H1 (cell line): ENCODE results near the gene ZNF512B. TPM values are rescaled to one million over a fixed set of nuclear protein-coding genes. Genes with fewer than 3 reads are reported as not detected.

Experiments used
- CTCF ChIA-PET: fragments of 300-600 bp; sonication (Branson Sonifier 250); formaldehyde crosslinking; loops from one replicate; lab custom pipeline; 2021; ENCODE audit not compliant: partially characterized antibody; lab: Charles Lee
- POLR2A ChIA-PET: fragments of 300-600 bp; sonication (Branson Sonifier 250); formaldehyde crosslinking; loops from one replicate; lab custom pipeline; 2021; ENCODE audit warnings: inconsistent platforms; ENCODE audit not compliant: partially characterized antibody; lab: Charles Lee
- DNase-seq, 2 experiments: peaks; one replicate each; pipeline versions ENCODE4 v3.0.0 to v3.0.0-alpha.2; 2010 to 2022; ENCODE audit warnings: low spot score in 2 of 2, low read depth in 1 of 2, mixed read lengths in 1 of 2
- FAIRE-seq: peaks from 2 replicates; lab custom pipeline; 2011; peaks lifted over from hg19 to GRCh38; lab: Jason Lieb, UNC
- H2AFZ ChIP-seq: 2 replicates; pipeline ENCODE4 v1.8.1; 2012; ENCODE audit warnings: low read length, inconsistent platforms
- H2AK5ac ChIP-seq: 2 replicates; pipeline ENCODE4 v1.6.1; 2013; ENCODE audit warnings: low read depth, low read length
- H2BK120ac ChIP-seq: replicated peaks from 2 replicates; pipeline ENCODE3; 2013; ENCODE audit warnings: low read depth, low read length, inconsistent platforms
- H2BK12ac ChIP-seq: 2 replicates; pipeline ENCODE4 v1.6.1; 2013; ENCODE audit warnings: low read depth, low read length
- H2BK15ac ChIP-seq: 2 replicates; pipeline ENCODE4 v1.6.1; 2013; ENCODE audit warnings: low read length
- H2BK20ac ChIP-seq: 2 replicates; pipeline ENCODE4 v1.6.1; 2013; ENCODE audit warnings: low read length
- H2BK5ac ChIP-seq: 2 replicates; pipeline ENCODE4 v1.6.1; 2013; ENCODE audit warnings: low read depth, low read length
- H3K14ac ChIP-seq: 2 replicates; pipeline ENCODE4 v1.6.1; 2013; ENCODE audit warnings: inconsistent platforms; ENCODE audit not compliant: insufficient read length
- H3K18ac ChIP-seq: 2 replicates; pipeline ENCODE4 v1.6.1; 2013; ENCODE audit warnings: low read length; ENCODE audit errors: extremely low read depth
- H3K23ac ChIP-seq: 2 replicates; pipeline ENCODE4 v1.6.1; 2013; ENCODE audit warnings: inconsistent platforms; ENCODE audit not compliant: insufficient read length
- H3K23me2 ChIP-seq: 2 replicates; pipeline ENCODE4 v1.6.1; 2013; ENCODE audit warnings: low read depth, low read length
- H3K27ac ChIP-seq: 2 replicates; pipeline ENCODE4 v1.6.1; 2011; ENCODE audit warnings: low read depth, low read length, inconsistent platforms
- H3K27me3 ChIP-seq, 4 experiments: replicated peaks in 1 of 4; 1 replicate in 1 of 4; 2 replicates in 3 of 4; pipeline versions ENCODE4 v1.6.1 to v1.8.1; 2011 to 2013; ENCODE audit warnings: low read length in 3 of 4, mild to moderate bottlenecking in 3 of 4, inconsistent platforms in 2 of 4, mixed read lengths in 2 of 4, moderate library complexity in 1 of 4; ENCODE audit not compliant: control insufficient read depth in 3 of 4, insufficient read depth in 3 of 4; ENCODE audit errors: extremely low read depth in 1 of 4
- H3K36me3 ChIP-seq, 4 experiments: 2 replicates each; pipeline versions ENCODE4 v1.6.1 to v1.8.1; 2011 to 2013; ENCODE audit warnings: mild to moderate bottlenecking in 4 of 4, low read length in 3 of 4, moderate library complexity in 2 of 4, control low read depth in 1 of 4, inconsistent platforms in 1 of 4; ENCODE audit not compliant: insufficient read depth in 4 of 4, control insufficient read depth in 2 of 4
- H3K4ac ChIP-seq: replicated peaks from 2 replicates; pipeline ENCODE3; 2013; ENCODE audit warnings: low read length, low read depth, mixed read lengths, inconsistent platforms; ENCODE audit not compliant: insufficient read length
- H3K4me1 ChIP-seq, 4 experiments: replicated peaks in 1 of 4; 1 replicate in 1 of 4; 2 replicates in 3 of 4; pipeline versions ENCODE4 v1.6.1 to v1.8.1; 2011 to 2013; ENCODE audit warnings: low read length in 3 of 4, inconsistent platforms in 2 of 4, mixed read lengths in 1 of 4; ENCODE audit not compliant: insufficient read depth in 4 of 4, control insufficient read depth in 3 of 4
- H3K4me2 ChIP-seq, 2 experiments: 2 replicates each; pipeline versions ENCODE4 v1.6.1 to v1.8.1; 2011 to 2013; ENCODE audit warnings: low read depth in 2 of 2, low read length in 2 of 2, control low read depth in 1 of 2, inconsistent platforms in 1 of 2, mild to moderate bottlenecking in 1 of 2; ENCODE audit not compliant: insufficient read depth in 1 of 2
- H3K4me3 ChIP-seq, 4 experiments: fragments of 200-600, 300-600 bp in 1 of 4; sonication (generic), shearing (Covaris generic), sonication (Bioruptor Twin) in 1 of 4; 2 replicates each; pipeline versions ENCODE4 v1.5.1 to v1.8.1; 2011 to 2016; ENCODE audit warnings: low read length in 4 of 4, low read depth in 3 of 4, control low read depth in 2 of 4, inconsistent platforms in 2 of 4, mild to moderate bottlenecking in 2 of 4, mixed read lengths in 1 of 4, moderate library complexity in 1 of 4; ENCODE audit not compliant: insufficient read depth in 2 of 4; ENCODE audit errors: extremely low read depth in 1 of 4
- H3K56ac ChIP-seq: replicated peaks from 2 replicates; pipeline ENCODE3; 2013; ENCODE audit warnings: low read depth, mild to moderate bottlenecking, mixed read lengths, low read length, inconsistent platforms; ENCODE audit not compliant: insufficient read length
- H3K79me1 ChIP-seq: 2 replicates; pipeline ENCODE4 v1.6.1; 2013; ENCODE audit warnings: low read depth, low read length, control low read depth
- H3K79me2 ChIP-seq, 2 experiments: 2 replicates each; pipeline versions ENCODE4 v1.6.1 to v1.8.1; 2012 to 2013; ENCODE audit warnings: low read length in 2 of 2, mild to moderate bottlenecking in 2 of 2, inconsistent platforms in 1 of 2; ENCODE audit not compliant: insufficient read depth in 2 of 2, control insufficient read depth in 1 of 2
- H3K9ac ChIP-seq, 4 experiments: replicated peaks in 1 of 4; 1 replicate in 1 of 4; 2 replicates in 3 of 4; pipeline versions ENCODE4 v1.6.1 to v1.8.1; 2011 to 2013; ENCODE audit warnings: low read depth in 3 of 4, low read length in 3 of 4, control low read depth in 2 of 4, mild to moderate bottlenecking in 2 of 4, moderate library complexity in 2 of 4, inconsistent platforms in 1 of 4; ENCODE audit errors: extremely low read depth in 1 of 4
- H3K9me3 ChIP-seq, 2 experiments: 2 replicates each; pipeline versions ENCODE4 v1.6.1 to v1.8.1; 2012 to 2013; ENCODE audit warnings: mild to moderate bottlenecking in 2 of 2, moderate library complexity in 2 of 2, control low read depth in 1 of 2, inconsistent platforms in 1 of 2, low read depth in 1 of 2, low read length in 1 of 2, mixed read lengths in 1 of 2; ENCODE audit not compliant: insufficient read depth in 2 of 2
- H4K20me1 ChIP-seq, 2 experiments: replicated peaks in 1 of 2; 2 replicates each; pipeline versions ENCODE3 to v1.8.1; 2011 to 2013; ENCODE audit warnings: inconsistent platforms in 2 of 2, low read length in 2 of 2, mild to moderate bottlenecking in 1 of 2; ENCODE audit not compliant: insufficient read depth in 2 of 2, control insufficient read depth in 1 of 2
- H4K5ac ChIP-seq: 2 replicates; pipeline ENCODE4 v1.6.1; 2013; ENCODE audit warnings: low read length, low read depth, mixed read lengths, inconsistent platforms; ENCODE audit not compliant: insufficient read length
- H4K8ac ChIP-seq: 2 replicates; pipeline ENCODE4 v1.8.0; 2013; ENCODE audit warnings: mild to moderate bottlenecking, moderate library complexity, low read length, inconsistent platforms; ENCODE audit not compliant: insufficient read depth; ENCODE audit errors: extremely low read depth
- H4K91ac ChIP-seq: replicated peaks from 2 replicates; pipeline ENCODE3; 2013; ENCODE audit warnings: low read length, mixed read lengths, inconsistent platforms; ENCODE audit not compliant: insufficient read length
- BACH1 ChIP-seq: IDR thresholded peaks from 2 replicates; pipeline ENCODE4 v1.6.1; 2012; ENCODE audit warnings: low read length, improper control_type of control experiment
- CEBPB ChIP-seq: IDR thresholded peaks from 2 replicates; pipeline ENCODE4 v1.6.1; 2012; ENCODE audit warnings: low read depth, low read length
- FOSL1 ChIP-seq: IDR thresholded peaks from 2 replicates; pipeline ENCODE4 v1.6.1; 2011; ENCODE audit warnings: mild to moderate bottlenecking, low read depth, low read length, moderate library complexity; ENCODE audit not compliant: insufficient read depth
- KDM1A ChIP-seq: fragments of 200-600, 300-600 bp; sonication (generic); IDR thresholded peaks from 2 replicates; pipeline ENCODE4 v1.7.1; 2016; ENCODE audit warnings: mild to moderate bottlenecking, low read length, borderline replicate concordance
- KDM4A ChIP-seq: IDR thresholded peaks from one replicate; pipeline ENCODE4 v1.7.1; 2012; ENCODE audit warnings: low read depth, mild to moderate bottlenecking, moderate library complexity, low read length, inconsistent platforms; ENCODE audit not compliant: severe bottlenecking
- NRF1 ChIP-seq: IDR thresholded peaks from 2 replicates; pipeline ENCODE4 v1.6.1; 2011; ENCODE audit warnings: mild to moderate bottlenecking, low read depth, low read length, improper control_type of control experiment
- RFX5 ChIP-seq: IDR thresholded peaks from 2 replicates; pipeline ENCODE4 v1.6.1; 2011; ENCODE audit warnings: low read depth, low read length, improper control_type of control experiment, borderline replicate concordance
- SP2 ChIP-seq: IDR thresholded peaks from 2 replicates; pipeline ENCODE4 v1.6.1; 2012; ENCODE audit warnings: mild to moderate bottlenecking, low read length, inconsistent platforms
- SRF ChIP-seq: IDR thresholded peaks from 2 replicates; pipeline ENCODE4 v1.6.1; 2011; ENCODE audit warnings: mild to moderate bottlenecking, low read depth, low read length, moderate library complexity
- TBP ChIP-seq: IDR thresholded peaks from 2 replicates; pipeline ENCODE4 v1.6.1; 2011; ENCODE audit warnings: low read depth, low read length, improper control_type of control experiment
- ZNF274 ChIP-seq: IDR thresholded peaks from 2 replicates; pipeline ENCODE4 v1.7.0; 2012; ENCODE audit warnings: low read length, borderline replicate concordance; ENCODE audit errors: extremely low read depth
- WGBS, 2 experiments: shearing (Covaris generic) in 1 of 2; methylation state at CpG; one replicate each; pipeline versions ENCODE4 v1.1.6 to v1.1.7; 2013 to 2015; ENCODE audit warnings: low lambda C conversion rate in 2 of 2, mixed read lengths in 2 of 2, inconsistent platforms in 1 of 2, low coverage in 1 of 2, missing lambda C conversion rate in 1 of 2; ENCODE audit not compliant: insufficient replicate concordance in 2 of 2, insufficient coverage in 1 of 2, insufficient read length in 1 of 2; ENCODE audit errors: extremely low coverage in 1 of 2, missing lambda C conversion rate in 1 of 2; 5-methylcytosine and 5-hydroxymethylcytosine counted together
- polyA plus RNA-seq, 7 experiments: library from polyadenylated mRNA; depleted of rRNA in 3 of 7; stranded (reverse) in 5 of 7; unstranded in 2 of 7; fragments of >200 nt in 5 of 7; fragments of 200-250 nt in 2 of 7; gene quantifications; 1 replicate in 5 of 7; 2 replicates in 1 of 7; 4 replicates in 1 of 7; pipeline versions ENCODE4 v1.2.1 to v1.2.3, GENCODE V29; 2011 to 2013; ENCODE audit warnings: missing spikeins in 2 of 7, mixed read lengths in 2 of 7
- total RNA-seq: library from RNA; stranded (reverse); fragmentation: NEBNext Ultra II Directional; extraction: Animal tissue kit (Norgen Biotek cat#: 25700); gene quantifications from 2 replicates; pipeline ENCODE4 v1.2.1, GENCODE V29; 2021

The ZNF512B gene
- total and polyA plus RNA-seq, 2 of the 8 experiments (the other 6 are each of a cell fraction or from before 2014, with no cell fraction given), result 7.3 to 26.6 TPM

DNA sequence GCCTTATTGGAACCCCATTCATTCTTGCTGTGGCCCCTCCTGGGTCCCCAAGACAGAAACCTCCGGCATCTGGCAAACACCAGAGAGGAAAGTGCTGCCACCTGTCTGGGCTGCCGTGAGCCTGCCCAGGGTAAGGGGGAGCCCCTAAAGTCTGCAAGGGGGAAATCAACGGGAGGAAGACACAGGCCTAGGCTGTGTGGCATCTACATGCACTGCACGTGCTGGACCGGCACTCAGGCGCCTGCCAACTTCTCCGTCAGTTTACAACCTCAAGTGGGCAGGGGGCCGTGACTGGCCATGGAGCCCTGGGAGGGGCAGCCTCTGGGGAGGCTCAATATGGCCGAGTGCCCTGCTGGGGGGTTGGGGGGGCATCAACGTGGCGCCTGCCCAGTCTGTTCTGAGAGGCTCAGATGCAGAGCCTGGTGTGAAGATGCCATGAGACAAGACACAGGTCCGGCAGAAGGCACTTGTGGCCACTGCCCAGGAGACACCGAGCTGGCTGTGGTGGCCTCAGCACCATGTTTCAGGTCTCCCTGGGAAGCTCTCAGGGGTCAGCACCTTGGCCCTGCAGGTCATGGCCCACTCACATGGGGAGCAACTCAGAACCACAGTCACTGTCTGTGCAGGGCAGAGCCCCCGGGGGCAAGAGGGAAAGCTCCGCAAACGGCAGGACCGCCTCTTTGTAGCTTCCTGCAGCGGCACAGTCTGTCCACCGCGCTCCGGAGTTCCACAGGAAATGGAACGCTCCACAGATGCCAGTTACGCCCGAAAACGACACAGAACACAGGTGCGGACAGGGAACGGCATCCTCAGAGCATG is 21.9 kb downstream of the ZNF512B start:
- H4K8ac ChIP-seq, result peak overlapping the region; percentile 57; the same call in 1 of the 2 replicates
- no peak overlapping the region for H2BK12ac ChIP-seq
- no peak overlapping the region for H3K27ac ChIP-seq
- H3K23me2 ChIP-seq, result no peaks in the 10 kb centered on the region
- no peak overlapping the region for H3K18ac ChIP-seq
- no peak overlapping the region for H3K4ac ChIP-seq
- H3K4me1 ChIP-seq, result peaks cover 0 to 25% (median 18%) of the 10 kb centered on the region in 4 experiments; a peak in 6 of 7 replicates
- H2BK15ac ChIP-seq, result no peak overlapping the region
- H3K23ac ChIP-seq, result no peak overlapping the region
- no peak for DNase-seq
- H2AFZ ChIP-seq, result no peak overlapping the region
- H3K4me2 ChIP-seq, result no peak overlapping the region; a peak in 1 of 4 replicates
- H3K36me3 ChIP-seq, result peaks cover 3 to 21% (median 13%) of the 10 kb centered on the region in 4 experiments; a peak in 5 of 8 replicates
- H3K79me2 ChIP-seq, result peaks cover 4 to 62% of the 10 kb centered on the region in 2 experiments; a peak in 3 of 4 replicates
- no peak overlapping the region for H4K5ac ChIP-seq
- no peak overlapping the region for H4K91ac ChIP-seq
- H2BK120ac ChIP-seq, result no peak overlapping the region
- no peak overlapping the region for H3K4me3 ChIP-seq
- no peak overlapping the region for H2AK5ac ChIP-seq
- H3K27me3 ChIP-seq, result no peaks in the 10 kb centered on the region
- H3K9me3 ChIP-seq, result no peaks in the 10 kb centered on the region
- POLR2A ChIA-PET, result interaction anchor here (1.0 kb wide), 1 partner anchor 419 kb away, joined by 3 read pairs; no protein-coding TSS in a partner anchor
- H3K56ac ChIP-seq, result no peak overlapping the region
- no peak overlapping the region for H3K14ac ChIP-seq
- no peak overlapping the region for H3K9ac ChIP-seq
- H2BK20ac ChIP-seq, result no peak overlapping the region
- peaks cover 31 to 48% of the 10 kb centered on the region in 2 experiments for H4K20me1 ChIP-seq
- H3K79me1 ChIP-seq, result peaks cover 27% of the 10 kb centered on the region
- 88% methylated on average over 25 of the region's 27 CpGs; no CpG with 5 or more reads in 1 of the 2 experiments for WGBS, 2 experiments
- FAIRE-seq, result no peak
- no peak overlapping the region for H2BK5ac ChIP-seq
- CTCF ChIA-PET, result no interaction called here
- TF ChIP-seq RFX5 (no peak), NRF1 (no peak), TBP (no peak), SRF (no peak), BACH1 (no peak), KDM1A (no peak), ZNF274 (no peak), CEBPB (no peak), SP2 (no peak), KDM4A (no peak), FOSL1 (no peak)
